ENCODE data around the gene KRTAP4-7.
"Not testable (repeated sequence)": the region's sequence is repeated elsewhere in the genome, so short reads cannot be mapped to it uniquely, and the experiment has no call there.

KRTAP4-7 gene

GRCh38 chr17:41052566-41052965 is 31.4 kb upstream of the KRTAP4-7 start:
- in situ Hi-C loops (cut with HindIII; ENCODE audit: low sequenced_read_pairs): no loop called here
- TF ChIP-seq, protein P1, sequence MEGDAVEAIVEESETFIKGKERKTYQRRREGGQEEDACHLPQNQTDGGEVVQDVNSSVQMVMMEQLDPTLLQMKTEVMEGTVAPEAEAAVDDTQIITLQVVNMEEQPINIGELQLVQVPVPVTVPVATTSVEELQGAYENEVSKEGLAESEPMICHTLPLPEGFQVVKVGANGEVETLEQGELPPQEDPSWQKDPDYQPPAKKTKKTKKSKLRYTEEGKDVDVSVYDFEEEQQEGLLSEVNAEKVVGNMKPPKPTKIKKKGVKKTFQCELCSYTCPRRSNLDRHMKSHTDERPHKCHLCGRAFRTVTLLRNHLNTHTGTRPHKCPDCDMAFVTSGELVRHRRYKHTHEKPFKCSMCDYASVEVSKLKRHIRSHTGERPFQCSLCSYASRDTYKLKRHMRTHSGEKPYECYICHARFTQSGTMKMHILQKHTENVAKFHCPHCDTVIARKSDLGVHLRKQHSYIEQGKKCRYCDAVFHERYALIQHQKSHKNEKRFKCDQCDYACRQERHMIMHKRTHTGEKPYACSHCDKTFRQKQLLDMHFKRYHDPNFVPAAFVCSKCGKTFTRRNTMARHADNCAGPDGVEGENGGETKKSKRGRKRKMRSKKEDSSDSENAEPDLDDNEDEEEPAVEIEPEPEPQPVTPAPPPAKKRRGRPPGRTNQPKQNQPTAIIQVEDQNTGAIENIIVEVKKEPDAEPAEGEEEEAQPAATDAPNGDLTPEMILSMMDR (IDR thresholded peaks at IDR 0.05; ENCODE audit: low read depth, low read length): no peak
- no peak overlapping the region for H3K4me3 ChIP-seq (ENCODE audit: low read depth, low read length)
- no peak for DNase-seq (ENCODE audit: low read depth, low spot score)

DNA sequence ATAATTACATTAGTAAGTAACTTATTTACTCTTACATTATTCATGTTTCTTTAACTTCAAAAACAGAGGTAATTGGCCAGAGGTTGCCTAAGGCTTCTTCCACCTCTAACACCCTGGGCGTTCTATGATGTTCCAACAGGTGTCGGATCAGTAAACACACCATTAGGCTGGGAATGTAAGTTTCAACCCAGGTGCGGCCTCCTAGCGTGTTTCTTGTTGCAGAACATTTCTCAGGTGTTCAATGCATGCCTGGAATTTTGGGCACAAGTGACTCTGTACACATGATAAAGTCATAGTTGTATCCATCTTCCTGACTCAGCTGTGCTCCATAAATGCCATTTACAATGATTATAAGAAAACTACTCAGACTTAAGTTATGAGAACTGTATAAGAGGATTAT is 29.9 kb upstream of the KRTAP4-7 start:
- DNase-seq (ENCODE audit: low read depth, low spot score): no peak
- in situ Hi-C loops (cut with HindIII; ENCODE audit: low sequenced_read_pairs): no loop called here
- H3K4me3 ChIP-seq (ENCODE audit: low read depth, low read length): no peak overlapping the region
- TF ChIP-seq, protein P1 (IDR thresholded peaks at IDR 0.05; ENCODE audit: low read depth, low read length): no peak

GRCh38 chr17:41054556-41054955 is 29.4 kb upstream of the KRTAP4-7 start:
- DNase-seq (ENCODE audit: low read depth, low spot score); H3K4me3 ChIP-seq (ENCODE audit: low read depth, low read length); in situ Hi-C loops (cut with HindIII; ENCODE audit: low sequenced_read_pairs): not testable (repeated sequence)

DNA sequence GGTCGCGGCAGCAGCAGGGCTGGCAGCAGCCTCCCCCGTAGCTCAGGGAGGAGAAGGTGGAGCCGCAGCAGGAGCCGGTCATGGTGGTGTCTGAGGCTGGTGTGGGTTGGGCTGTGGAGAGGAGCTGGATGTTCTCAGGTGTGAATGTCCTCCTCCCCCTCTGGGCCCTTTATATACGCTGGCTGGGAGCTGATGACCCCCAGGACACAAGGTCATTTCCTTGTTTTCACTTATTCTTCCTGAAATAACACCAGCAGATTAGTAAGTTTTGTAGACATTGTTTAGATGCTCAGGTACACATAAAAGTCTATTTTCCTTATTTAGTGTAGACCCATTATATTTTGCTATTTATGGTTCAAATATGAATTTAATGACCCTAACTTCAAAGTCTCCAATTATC is 28.8 kb upstream of the KRTAP4-7 start, which contains the start of gene KRTAP2-2:
Gene KRTAP2-2, minus strand, starts transcription at position 101 of the 400 bp plus-strand sequence. Its CDS starts 19 bp downstream, at position 82.
- DNase-seq (ENCODE audit: low read depth, low spot score); in situ Hi-C loops (cut with HindIII; ENCODE audit: low sequenced_read_pairs); H3K4me3 ChIP-seq (ENCODE audit: low read depth, low read length): not testable (repeated sequence)

DNA sequence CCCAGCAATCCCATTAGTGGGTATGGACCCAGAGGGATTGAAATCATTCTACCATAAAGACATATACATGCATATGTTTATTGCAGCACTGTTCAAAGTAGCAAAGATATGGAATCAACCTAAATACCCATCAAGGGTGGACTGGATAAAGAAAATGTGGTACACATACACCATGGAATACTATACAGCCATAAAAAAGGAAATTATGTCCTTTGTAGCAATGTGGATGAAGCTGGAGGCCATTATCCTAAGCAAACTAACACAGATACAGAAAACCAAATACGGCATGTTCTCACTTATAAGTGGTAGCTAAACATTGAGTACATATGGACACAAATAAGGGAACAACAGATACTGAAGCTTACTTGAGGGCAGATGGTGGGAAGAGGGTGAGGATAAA is 26.4 kb upstream of the KRTAP4-7 start:
- DNase-seq (ENCODE audit: low read depth, low spot score): no peak
- in situ Hi-C loops (cut with HindIII; ENCODE audit: low sequenced_read_pairs): no loop called here
- TF ChIP-seq, protein P1 (IDR thresholded peaks at IDR 0.05; ENCODE audit: low read depth, low read length): no peak
- H3K4me3 ChIP-seq (ENCODE audit: low read depth, low read length): no peak overlapping the region

DNA sequence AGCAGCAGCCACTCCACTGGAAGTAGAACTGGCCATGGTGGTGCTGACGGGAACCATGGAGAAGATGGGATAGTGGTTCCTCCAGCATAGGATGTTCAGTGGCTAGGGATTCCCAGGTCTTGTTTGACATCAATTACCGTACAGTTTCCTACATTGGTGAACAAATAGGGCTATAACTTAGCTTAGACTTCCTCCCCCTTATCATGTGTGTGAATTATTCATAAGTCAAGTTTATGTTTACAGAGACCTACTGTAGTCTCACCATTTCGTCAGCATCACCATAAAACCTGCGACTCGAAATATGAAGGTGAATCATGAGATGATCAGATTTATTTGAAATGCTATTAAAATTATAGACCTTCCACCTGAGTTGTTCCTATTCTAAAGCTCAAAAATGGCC is 25.2 kb upstream of the KRTAP4-7 start:
- TF ChIP-seq, protein P1 (IDR thresholded peaks at IDR 0.05; ENCODE audit: low read depth, low read length): no peak
- in situ Hi-C loops (cut with HindIII; ENCODE audit: low sequenced_read_pairs): no loop called here
- no peak for DNase-seq (ENCODE audit: low read depth, low spot score)
- H3K4me3 ChIP-seq (ENCODE audit: low read depth, low read length): no peak overlapping the region

DNA sequence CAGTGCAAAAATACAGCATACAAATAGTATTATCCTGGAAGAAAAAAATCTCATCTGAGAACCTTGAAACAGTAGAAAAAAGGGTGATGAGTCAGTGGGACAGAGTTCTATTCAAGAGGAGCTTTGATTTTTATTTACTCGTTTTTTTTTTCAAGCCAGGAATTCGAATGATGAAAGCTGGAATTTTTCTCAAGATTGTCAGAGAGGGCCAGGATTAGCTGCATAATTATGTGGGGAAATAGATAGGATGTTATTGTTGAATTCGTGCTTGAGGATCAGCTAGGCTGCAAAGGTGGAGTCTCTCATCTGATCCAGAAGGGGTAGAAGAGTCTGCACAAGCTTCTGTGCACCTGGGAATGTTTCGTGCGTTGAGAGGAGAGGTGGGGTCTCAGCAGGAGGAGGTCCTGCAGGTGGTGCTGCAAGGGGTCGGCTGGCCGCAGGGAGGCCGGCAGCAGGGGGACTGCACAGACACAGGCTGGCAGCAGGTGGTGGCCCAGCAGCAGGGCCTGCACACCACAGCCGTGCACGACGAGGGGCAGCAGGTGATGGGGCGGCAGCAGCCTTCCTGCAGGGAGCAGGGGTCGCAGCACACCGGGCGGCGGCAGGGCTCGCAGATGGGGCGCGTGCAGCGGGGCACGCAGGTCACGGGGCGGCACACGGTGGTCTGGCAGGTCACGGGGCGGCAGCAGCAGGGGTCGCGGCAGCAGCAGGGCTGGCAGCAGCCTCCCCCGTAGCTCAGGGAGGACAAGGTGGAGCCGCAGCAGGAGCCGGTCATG is 24.5 kb upstream of the KRTAP4-7 start:
- H3K4me3 ChIP-seq (ENCODE audit: low read depth, low read length); in situ Hi-C loops (cut with HindIII; ENCODE audit: low sequenced_read_pairs): not testable (repeated sequence)
- DNase-seq (ENCODE audit: low read depth, low spot score): peak; percentile 84

- peak; percentile 90 for DNase-seq (ENCODE audit: low read depth, low spot score)
- TF ChIP-seq, protein P1 (IDR thresholded peaks at IDR 0.05; ENCODE audit: low read depth, low read length): no peak
- in situ Hi-C loops (cut with HindIII; ENCODE audit: low sequenced_read_pairs): no loop called here
- no peak within 1 kb of the TSS for H3K4me3 ChIP-seq (ENCODE audit: low read depth, low read length)
Measured at GRCh38 chr17:41060052-41060604, 23.8 kb upstream of the KRTAP4-7 start, which contains the start of gene KRTAP2-3. Gene KRTAP2-3, minus strand, starts transcription at chr17:41060114. Its CDS starts 64 bp downstream, at chr17:41060050.

All from astrocyte of the spinal cord (primary cell).